Osteocyte (in vitro differentiated cells): ENCODE data around the gene ASB16. TPM values are rescaled to one million over a fixed set of nuclear protein-coding genes. Genes with fewer than 3 reads are reported as not detected.

ENCODE experiments used
- DNase-seq: peaks from one replicate; pipeline ENCODE4 v3.0.0; 2021; ENCODE audit warnings: mixed read lengths; ENCODE audit not compliant: unreplicated experiment; ENCODE audit errors: extremely low spot score
- H3K27ac Mint-ChIP-seq: one replicate; pipeline ENCODE4 v1.8.0; 2021; ENCODE audit warnings: mild to moderate bottlenecking, mixed read lengths; ENCODE audit not compliant: unreplicated experiment
- H3K27me3 Mint-ChIP-seq: one replicate; pipeline ENCODE4 v1.8.0; 2021; ENCODE audit warnings: mixed read lengths; ENCODE audit not compliant: unreplicated experiment
- H3K36me3 Mint-ChIP-seq: one replicate; pipeline ENCODE4 v1.8.0; 2021; ENCODE audit warnings: mixed read lengths; ENCODE audit not compliant: unreplicated experiment
- H3K4me1 Mint-ChIP-seq: one replicate; pipeline ENCODE4 v1.8.0; 2021; ENCODE audit warnings: mixed read lengths; ENCODE audit not compliant: unreplicated experiment
- H3K4me3 Mint-ChIP-seq: one replicate; pipeline ENCODE4 v1.8.0; 2021; ENCODE audit warnings: mild to moderate bottlenecking, moderate library complexity, mixed read lengths; ENCODE audit not compliant: unreplicated experiment
- H3K9me3 Mint-ChIP-seq: one replicate; pipeline ENCODE4 v1.8.0; 2021; ENCODE audit warnings: mixed read lengths; ENCODE audit not compliant: unreplicated experiment
- total RNA-seq: library from RNA; stranded (reverse); gene quantifications from 2 replicates; pipeline ENCODE4 v1.2.1, GENCODE V29; 2021
- TF ChIP-seq, protein P1 (sequence below): fragments of 200-600 bp; sonication (generic); IDR thresholded peaks from 2 replicates; pipeline ENCODE4 v1.5.0; 2021; ENCODE audit warnings: antibody characterized with exemption, mild to moderate bottlenecking, moderate library complexity

ASB16 gene
- total RNA-seq, 1 donor from 2014 or later = not detected

DNA sequence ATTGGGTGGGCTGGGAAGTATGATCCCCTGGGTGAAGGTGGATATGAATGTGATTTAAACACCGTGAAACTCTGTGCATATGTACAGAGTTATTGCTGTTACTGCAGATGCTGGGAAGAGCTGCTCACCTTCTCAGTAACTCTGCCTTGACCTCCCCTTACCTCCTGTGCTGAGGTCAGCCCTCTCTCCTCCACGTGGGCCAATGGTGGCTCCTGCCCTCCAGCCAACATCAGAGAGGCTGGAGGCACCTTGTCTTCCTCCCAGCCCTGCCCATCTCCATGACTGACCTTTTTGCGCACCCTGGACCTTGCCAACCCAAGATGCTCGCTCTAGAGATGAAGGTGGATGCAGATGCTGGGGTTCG lies 387 bp upstream of the ASB16 start:
- DNase-seq = no peak

DNA sequence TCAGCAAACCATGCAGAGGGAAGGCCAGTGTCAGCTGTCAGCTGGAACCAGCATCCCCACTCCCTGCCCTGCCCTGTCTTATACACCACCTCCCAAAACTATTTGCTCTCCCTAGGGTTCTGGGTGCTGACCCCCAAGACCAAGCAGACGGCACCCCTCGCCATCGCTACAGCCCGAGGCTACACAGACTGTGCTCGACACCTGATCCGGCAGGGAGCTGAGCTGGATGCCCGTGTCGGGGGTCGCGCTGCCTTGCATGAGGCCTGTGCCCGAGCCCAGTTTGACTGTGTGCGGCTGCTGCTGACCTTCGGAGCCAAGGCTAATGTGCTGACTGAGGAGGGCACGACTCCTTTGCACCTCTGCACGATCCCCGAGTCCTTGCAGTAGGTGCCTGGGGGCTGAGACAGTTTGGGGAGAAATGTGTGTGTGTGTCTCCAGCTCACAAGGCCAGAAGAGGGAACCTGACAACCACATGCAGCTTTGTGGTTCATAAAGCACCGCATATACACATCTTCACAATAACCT lies 1.5 kb downstream of the ASB16 start:
- Mint-ChIP-seq H3K4me3 (no peak overlapping the region), H3K27ac (no peak overlapping the region), H3K4me1 (peaks cover 16% of the 10 kb centered on the region), H3K36me3 (peaks cover 5% of the 10 kb centered on the region), H3K27me3 (no peaks in the 10 kb centered on the region), H3K9me3 (no peaks in the 10 kb centered on the region)
- DNase-seq = no peak
- TF ChIP-seq, protein P1, sequence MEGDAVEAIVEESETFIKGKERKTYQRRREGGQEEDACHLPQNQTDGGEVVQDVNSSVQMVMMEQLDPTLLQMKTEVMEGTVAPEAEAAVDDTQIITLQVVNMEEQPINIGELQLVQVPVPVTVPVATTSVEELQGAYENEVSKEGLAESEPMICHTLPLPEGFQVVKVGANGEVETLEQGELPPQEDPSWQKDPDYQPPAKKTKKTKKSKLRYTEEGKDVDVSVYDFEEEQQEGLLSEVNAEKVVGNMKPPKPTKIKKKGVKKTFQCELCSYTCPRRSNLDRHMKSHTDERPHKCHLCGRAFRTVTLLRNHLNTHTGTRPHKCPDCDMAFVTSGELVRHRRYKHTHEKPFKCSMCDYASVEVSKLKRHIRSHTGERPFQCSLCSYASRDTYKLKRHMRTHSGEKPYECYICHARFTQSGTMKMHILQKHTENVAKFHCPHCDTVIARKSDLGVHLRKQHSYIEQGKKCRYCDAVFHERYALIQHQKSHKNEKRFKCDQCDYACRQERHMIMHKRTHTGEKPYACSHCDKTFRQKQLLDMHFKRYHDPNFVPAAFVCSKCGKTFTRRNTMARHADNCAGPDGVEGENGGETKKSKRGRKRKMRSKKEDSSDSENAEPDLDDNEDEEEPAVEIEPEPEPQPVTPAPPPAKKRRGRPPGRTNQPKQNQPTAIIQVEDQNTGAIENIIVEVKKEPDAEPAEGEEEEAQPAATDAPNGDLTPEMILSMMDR = no peak

More for the DNA sequence above, 387 bp upstream of the ASB16 start:
- Mint-ChIP-seq H3K9me3 (no peaks in the 10 kb centered on the region), H3K27ac (no peak overlapping the region), H3K27me3 (no peaks in the 10 kb centered on the region), H3K4me1 (peaks cover 16% of the 10 kb centered on the region), H3K36me3 (no peaks in the 10 kb centered on the region), H3K4me3 (no peak overlapping the region)
- TF ChIP-seq, protein P1 = no peak

DNA sequence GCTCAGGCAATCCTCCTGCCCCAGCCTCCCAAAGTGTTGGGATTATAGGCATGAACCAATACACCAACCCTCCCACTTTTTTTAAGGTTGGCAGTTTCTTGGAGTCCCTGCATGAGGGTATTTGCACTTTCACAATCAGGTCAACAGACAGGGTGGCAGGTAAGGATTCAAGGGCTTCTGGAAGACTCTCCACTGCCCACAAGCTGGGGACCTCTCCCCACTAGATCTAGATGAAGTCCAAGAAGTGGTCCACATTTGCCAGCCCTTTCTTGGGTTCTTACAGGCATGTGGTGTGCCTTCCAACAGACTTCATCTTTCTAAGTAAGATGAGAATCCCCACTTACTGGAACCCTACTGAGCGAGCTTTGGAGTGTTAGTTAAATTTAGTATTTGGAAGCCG lies 3.9 kb downstream of the ASB16 start:
- peaks cover 7% of the 10 kb centered on the region for H3K4me1 Mint-ChIP-seq
- H3K4me3 Mint-ChIP-seq = no peak overlapping the region
- H3K36me3 Mint-ChIP-seq = peaks cover 10% of the 10 kb centered on the region
- H3K27ac Mint-ChIP-seq = no peak overlapping the region
- TF ChIP-seq, protein P1 = no peak
- no peaks in the 10 kb centered on the region for H3K27me3 Mint-ChIP-seq
- DNase-seq = no peak
- no peaks in the 10 kb centered on the region for H3K9me3 Mint-ChIP-seq

DNA sequence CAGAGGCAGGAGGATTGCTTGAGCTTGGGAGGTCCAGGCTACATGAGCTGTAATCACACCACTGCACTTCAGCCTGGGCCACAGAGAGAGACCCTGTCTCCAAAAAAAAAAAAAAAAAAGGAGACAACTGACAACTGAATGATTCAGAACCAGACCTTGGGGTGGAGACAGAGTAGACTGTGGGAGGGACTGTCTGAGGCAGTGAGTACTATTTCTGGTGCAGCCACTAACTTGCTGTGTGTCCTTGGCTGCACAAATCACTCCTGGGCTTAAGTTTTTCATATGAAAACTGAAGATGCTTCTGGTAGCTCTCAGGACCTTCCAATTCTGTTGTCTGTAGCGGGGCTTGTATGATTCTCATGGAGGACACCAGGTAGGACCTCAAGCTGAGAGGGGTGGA lies 5.8 kb downstream of the ASB16 start:
- H3K27me3 Mint-ChIP-seq = no peaks in the 10 kb centered on the region
- DNase-seq = no peak
- no peaks in the 10 kb centered on the region for H3K9me3 Mint-ChIP-seq
- TF ChIP-seq, protein P1 = no peak
- H3K4me1 Mint-ChIP-seq = peaks cover 5% of the 10 kb centered on the region
- no peak overlapping the region for H3K27ac Mint-ChIP-seq
- no peak overlapping the region for H3K4me3 Mint-ChIP-seq
- H3K36me3 Mint-ChIP-seq = peaks cover 10% of the 10 kb centered on the region

DNA sequence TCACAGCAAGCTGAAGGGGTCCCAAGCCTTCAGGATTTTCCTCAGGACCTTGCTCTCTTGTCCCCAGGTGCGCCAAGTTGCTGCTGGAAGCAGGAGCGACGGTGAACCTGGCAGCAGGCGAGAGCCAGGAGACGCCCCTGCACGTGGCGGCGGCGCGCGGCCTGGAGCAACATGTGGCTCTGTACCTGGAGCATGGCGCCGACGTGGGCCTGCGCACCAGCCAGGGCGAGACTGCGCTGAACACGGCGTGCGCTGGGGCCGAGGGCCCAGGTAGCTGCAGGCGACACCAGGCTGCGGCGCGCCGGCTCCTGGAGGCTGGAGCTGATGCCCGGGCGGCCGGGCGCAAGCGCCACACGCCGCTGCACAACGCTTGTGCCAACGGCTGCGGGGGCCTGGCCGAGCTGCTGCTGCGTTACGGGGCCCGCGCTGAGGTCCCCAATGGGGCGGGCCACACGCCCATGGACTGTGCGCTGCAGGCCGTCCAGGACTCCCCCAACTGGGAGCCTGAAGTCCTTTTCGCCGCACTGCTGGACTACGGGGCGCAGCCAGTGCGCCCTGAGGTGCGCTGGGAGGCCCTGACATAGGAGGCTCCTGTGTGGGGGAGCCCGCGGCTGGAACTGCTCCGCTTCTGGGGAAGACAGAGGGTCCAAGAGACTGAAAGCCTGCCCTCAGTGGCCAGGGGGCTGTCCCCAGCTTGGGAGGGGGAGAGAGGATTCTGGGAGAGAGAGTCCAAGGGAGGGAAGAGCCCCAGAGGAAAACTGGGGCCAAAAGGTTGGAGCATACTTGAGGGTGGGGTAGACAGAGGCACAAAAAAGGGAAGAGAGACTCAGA lies 6.4 kb downstream of the ASB16 start:
- no peak overlapping the region for H3K27ac Mint-ChIP-seq
- H3K9me3 Mint-ChIP-seq = no peaks in the 10 kb centered on the region
- peaks cover 12% of the 10 kb centered on the region for H3K36me3 Mint-ChIP-seq
- no peak for DNase-seq
- no peaks in the 10 kb centered on the region for H3K27me3 Mint-ChIP-seq
- no peak overlapping the region for H3K4me3 Mint-ChIP-seq
- TF ChIP-seq, protein P1 = no peak
- H3K4me1 Mint-ChIP-seq = peaks cover 3% of the 10 kb centered on the region
